Peyer's patch (tissue), 4 donors: ENCODE data around the gene VTI1A.

ENCODE experiments used
- CTCF ChIP-seq, 6 experiments: fragments of 450-650 bp in 4 of 6; fragments of 200-600 bp in 2 of 6; sonication (generic) in 1 of 6; IDR thresholded peaks; one replicate each; pipeline ENCODE4 v1.5.1; 2017 to 2019; ENCODE audit warnings: antibody characterized with exemption in 6 of 6, mild to moderate bottlenecking in 3 of 6, moderate library complexity in 1 of 6
- POLR2A ChIP-seq, 2 donors: fragments of 450-650 bp; IDR thresholded peaks; one replicate each; pipeline ENCODE4 v1.5.1; 2017; ENCODE audit warnings: antibody characterized with exemption in 2 of 2, mild to moderate bottlenecking in 2 of 2, moderate library complexity in 2 of 2

- TF ChIP-seq CTCF (IDR thresholded peaks at IDR 0.05) (no peak), POLR2A (IDR thresholded peaks at IDR 0.05) (no peak)
Measured at GRCh38 chr10:112538168-112538567, 91.2 kb downstream of the VTI1A start.
